ENCODE measurements around the gene LAG3.

The LAG3 gene

GRCh38 chr12:6753772-6754356 lies 18.5 kb upstream of the LAG3 start:
- DNase-seq: no peak

- DNase-seq: no peak
Measured at GRCh38 chr12:6754411-6754810, 17.9 kb upstream of the LAG3 start.

GRCh38 chr12:6757028-6757690 lies 15.2 kb upstream of the LAG3 start:
- DNase-seq: no peak

- DNase-seq: no peak
Measured at GRCh38 chr12:6758506-6759095, 13.7 kb upstream of the LAG3 start.

- no peak for DNase-seq
Measured at GRCh38 chr12:6759741-6760140, 12.6 kb upstream of the LAG3 start.

- DNase-seq: no peak
Measured at GRCh38 chr12:6763380-6763779, 8.9 kb upstream of the LAG3 start.

GRCh38 chr12:6764011-6764828 lies 8.1 kb upstream of the LAG3 start:
- DNase-seq: peak; percentile 92

GRCh38 chr12:6765048-6765633 lies 7.2 kb upstream of the LAG3 start:
- DNase-seq: no peak

GRCh38 chr12:6765634-6766581 lies 6.4 kb upstream of the LAG3 start, which contains the start of gene PTMS:
TSS of gene PTMS (plus strand) at chr12:6766363. CDS start at chr12:6766706, 343 bp downstream.
- DNase-seq: peak; percentile 85

GRCh38 chr12:6766651-6767349 lies 5.5 kb upstream of the LAG3 start:
- DNase-seq: peak; percentile 78

GRCh38 chr12:6767353-6768319 lies 4.7 kb upstream of the LAG3 start:
- no peak for DNase-seq

- no peak for DNase-seq
Measured at GRCh38 chr12:6768437-6768914, 3.8 kb upstream of the LAG3 start.

- peak; percentile 50 for DNase-seq
Measured at GRCh38 chr12:6768990-6769389, 3.3 kb upstream of the LAG3 start.

- DNase-seq: no peak
Measured at GRCh38 chr12:6769666-6770065, 2.7 kb upstream of the LAG3 start.

GRCh38 chr12:6770094-6770493 lies 2.2 kb upstream of the LAG3 start:
- no peak for DNase-seq

- no peak for DNase-seq
Measured at GRCh38 chr12:6770600-6770999, 1.7 kb upstream of the LAG3 start.

GRCh38 chr12:6771091-6771495 lies 1.2 kb upstream of the LAG3 start:
- no peak for DNase-seq

GRCh38 chr12:6771509-6772330 lies 600 bp upstream of the LAG3 start:
- no peak for DNase-seq
